Left ventricle myocardium inferior (tissue), 1 donor: ENCODE data around the gene SUN5. TPM values are rescaled to one million over a fixed set of nuclear protein-coding genes. Genes with fewer than 3 reads are reported as not detected.
"Not testable (repeated sequence)": the region's sequence is repeated elsewhere in the genome, so short reads cannot be mapped to it uniquely, and the experiment has no call there.

Source experiments
- DNase-seq: peaks from one replicate; pipeline ENCODE4 v3.0.0-alpha.2; 2020
- H3K27ac ChIP-seq: fragments of 200-600 bp; replicated peaks from 2 replicates; pipeline ENCODE4 v1.8.0; 2021
- H3K27me3 ChIP-seq: fragments of 200-600 bp; 2 replicates; pipeline ENCODE4 v1.8.0; 2021; ENCODE audit warnings: low read depth
- H3K36me3 ChIP-seq: fragments of 200-600 bp; 2 replicates; pipeline ENCODE4 v1.8.0; 2021
- H3K4me1 ChIP-seq: fragments of 200-600 bp; 2 replicates; pipeline ENCODE4 v1.8.0; 2021
- H3K4me3 ChIP-seq: fragments of 200-600 bp; 2 replicates; pipeline ENCODE4 v1.8.0; 2021; ENCODE audit warnings: mild to moderate bottlenecking, moderate library complexity
- H3K9me3 ChIP-seq: fragments of 200-600 bp; replicated peaks from 2 replicates; pipeline ENCODE4 v1.8.0; 2021
- CTCF ChIP-seq: fragments of 200-600 bp; IDR thresholded peaks from 2 replicates; pipeline ENCODE4 v1.8.0; 2021; ENCODE audit warnings: antibody characterized with exemption, mild to moderate bottlenecking, borderline replicate concordance
- intact Hi-C: fragments of 100-400 bp; cut with micrococcal nuclease; formaldehyde crosslinking; loops from one replicate; pipeline ENCODE4 v1.11.0; 2022
- total RNA-seq: library from RNA; stranded (reverse); fragmentation: NEBNext Ultra II Directional; extraction: Animal tissue kit (Norgen Biotek cat#: 25700); gene quantifications from one replicate; pipeline ENCODE4 v1.2.1, GENCODE V29; 2021
- donor health status: DM: no; HTN: yes; CAD: no; lungs with severe emphysema.

The SUN5 gene
- total RNA-seq, 1 donor from 2014 or later, result not detected

GRCh38 chr20:32965115-32965514 lies 39.1 kb downstream of the SUN5 start:
- DNase-seq, result no peak

GRCh38 chr20:32964575-32964974 lies 39.7 kb downstream of the SUN5 start:
- no peaks in the 10 kb centered on the region for H3K9me3 ChIP-seq
- no peak overlapping the region for H3K27ac ChIP-seq
- intact Hi-C loops, result no loop called here
- TF ChIP-seq CTCF, result no peak
- peaks cover 25% of the 10 kb centered on the region for H3K27me3 ChIP-seq
- no peaks in the 10 kb centered on the region for H3K4me1 ChIP-seq
- no peaks in the 10 kb centered on the region for H3K36me3 ChIP-seq
- no peak for DNase-seq
- no peak overlapping the region for H3K4me3 ChIP-seq

More at GRCh38 chr20:32965115-32965514, 39.1 kb downstream of the SUN5 start:
- TF ChIP-seq CTCF, result no peak
- no peak overlapping the region for H3K4me3 ChIP-seq
- H3K4me1 ChIP-seq, result no peaks in the 10 kb centered on the region
- no peaks in the 10 kb centered on the region for H3K9me3 ChIP-seq
- intact Hi-C loops, result no loop called here
- no peak overlapping the region for H3K27ac ChIP-seq
- no peaks in the 10 kb centered on the region for H3K36me3 ChIP-seq
- H3K27me3 ChIP-seq, result peaks cover 25% of the 10 kb centered on the region

GRCh38 chr20:32963176-32963575 lies 41.1 kb downstream of the SUN5 start:
- intact Hi-C loops, result no loop called here
- no peak for DNase-seq
- TF ChIP-seq CTCF, result no peak
- H3K9me3 ChIP-seq, result no peaks in the 10 kb centered on the region
- no peak overlapping the region for H3K27ac ChIP-seq
- H3K4me1 ChIP-seq, result no peaks in the 10 kb centered on the region
- peaks cover 25% of the 10 kb centered on the region for H3K27me3 ChIP-seq
- no peak overlapping the region for H3K4me3 ChIP-seq
- no peaks in the 10 kb centered on the region for H3K36me3 ChIP-seq

GRCh38 chr20:32962646-32963045 lies 41.6 kb downstream of the SUN5 start:
- DNase-seq, H3K27ac ChIP-seq, H3K9me3 ChIP-seq, H3K4me3 ChIP-seq, H3K4me1 ChIP-seq, intact Hi-C loops, H3K36me3 ChIP-seq: not testable (repeated sequence)
- peaks cover 25% of the 10 kb centered on the region for H3K27me3 ChIP-seq

GRCh38 chr20:32962053-32962452 lies 42.2 kb downstream of the SUN5 start:
- Histone ChIP-seq H3K4me3 (no peak overlapping the region), H3K27me3 (peaks cover 25% of the 10 kb centered on the region), H3K36me3 (no peaks in the 10 kb centered on the region), H3K4me1 (no peaks in the 10 kb centered on the region), H3K9me3 (peaks cover 10% of the 10 kb centered on the region), H3K27ac (no peak overlapping the region)
- no peak for DNase-seq
- intact Hi-C loops, result no loop called here
- TF ChIP-seq CTCF, result no peak

- Histone ChIP-seq H3K36me3 (no peaks in the 10 kb centered on the region), H3K27ac (no peak overlapping the region), H3K9me3 (peaks cover 19% of the 10 kb centered on the region), H3K4me1 (no peaks in the 10 kb centered on the region), H3K4me3 (no peak overlapping the region), H3K27me3 (peaks cover 19% of the 10 kb centered on the region)
- intact Hi-C loops, result no loop called here
- DNase-seq, result no peak
- no peak for TF ChIP-seq CTCF
Measured at GRCh38 chr20:32960849-32961731, 43.1 kb downstream of the SUN5 start.
